HG03025 (cell line): ENCODE data around the gene VPS13D.
"Not testable (repeated sequence)": the region's sequence is repeated elsewhere in the genome, so short reads cannot be mapped to it uniquely, and the experiment has no call there.

Source experiments
- ATAC-seq: cut with Tn5 transposase; IDR thresholded peaks from one replicate; pipeline ENCODE4 v1.9.1; 2021; ENCODE audit warnings: mild to moderate bottlenecking, moderate library complexity; ENCODE audit not compliant: unreplicated experiment, low FRiP score

The VPS13D gene

DNA sequence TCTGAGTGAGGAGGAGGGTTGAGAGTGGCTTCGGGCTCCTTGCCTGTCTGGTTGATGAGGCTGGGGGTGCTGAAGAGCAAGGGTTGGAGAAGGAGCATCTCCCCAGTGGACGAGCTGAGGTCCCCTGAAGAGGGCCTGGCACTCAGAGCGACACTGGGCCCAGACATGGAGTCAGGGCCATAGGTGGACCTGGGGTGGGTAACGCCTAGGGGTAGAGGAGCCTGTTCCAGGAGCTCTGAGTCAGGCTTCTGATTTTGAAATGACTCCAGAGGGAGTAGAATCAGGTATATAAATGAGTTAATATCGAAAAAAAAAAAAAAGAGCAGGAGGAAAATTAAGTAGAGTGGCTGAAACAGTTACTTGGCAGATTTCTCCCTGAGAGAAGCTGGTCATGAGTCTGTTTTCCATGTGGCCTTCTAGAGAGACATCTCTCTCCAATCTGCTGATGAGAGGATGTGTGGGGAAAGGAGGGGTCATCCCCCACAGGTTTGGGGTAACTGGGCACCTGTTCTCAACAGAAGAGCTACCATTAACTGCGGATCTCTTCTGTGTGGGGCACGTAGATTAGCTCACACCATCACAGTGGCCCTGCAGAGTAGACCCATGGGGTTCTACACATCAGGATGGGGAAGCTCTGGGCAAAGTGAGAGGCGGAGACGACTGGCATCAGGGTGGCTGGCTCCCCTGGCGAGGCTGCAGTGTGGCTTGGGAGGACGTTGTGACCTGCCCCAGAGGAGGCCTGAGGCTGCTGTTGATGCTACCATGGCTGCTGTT is 272.7 kb downstream of the VPS13D start:
- ATAC-seq = no peak

DNA sequence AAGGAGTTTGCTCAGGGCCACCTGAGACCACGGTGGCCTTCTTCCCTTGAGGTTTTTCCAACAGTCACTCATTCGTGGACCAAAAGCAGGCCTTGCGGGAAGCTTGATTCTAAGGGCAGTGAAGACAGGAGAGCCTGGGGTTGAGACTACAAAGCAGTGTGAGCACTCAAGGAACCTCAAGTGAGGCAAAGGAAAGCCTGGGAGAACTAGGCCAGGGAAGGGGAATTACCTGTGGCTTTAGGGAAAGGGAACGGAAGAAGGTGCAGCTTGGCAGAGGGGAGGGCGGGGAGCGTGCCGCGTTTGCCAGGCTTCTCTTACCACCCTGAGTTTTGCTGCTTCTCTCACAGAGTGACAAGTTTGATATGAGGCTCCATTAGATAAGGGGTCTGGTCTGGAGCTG is 273.9 kb downstream of the VPS13D start:
- ATAC-seq = no peak

DNA sequence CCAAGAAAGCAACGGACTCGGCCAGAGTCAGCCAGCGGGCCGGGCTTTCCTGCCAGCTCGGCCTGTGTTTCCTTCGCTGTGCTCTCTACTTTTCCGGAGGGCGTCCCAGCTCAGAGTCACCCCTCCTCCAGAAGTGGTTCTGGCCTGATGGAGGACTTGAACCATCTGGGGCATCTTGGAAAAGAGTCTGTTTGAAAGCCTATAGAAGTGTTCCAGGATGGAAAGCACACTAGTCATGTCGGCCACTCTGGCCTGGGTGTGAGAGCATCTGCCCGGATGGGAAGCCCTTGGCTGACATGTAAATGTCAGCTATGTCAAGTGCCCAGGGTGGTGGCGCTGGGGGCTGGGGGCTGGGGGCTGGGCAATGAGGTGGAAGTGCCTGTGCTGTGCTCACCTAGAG is 274.8 kb downstream of the VPS13D start:
- ATAC-seq = no peak

DNA sequence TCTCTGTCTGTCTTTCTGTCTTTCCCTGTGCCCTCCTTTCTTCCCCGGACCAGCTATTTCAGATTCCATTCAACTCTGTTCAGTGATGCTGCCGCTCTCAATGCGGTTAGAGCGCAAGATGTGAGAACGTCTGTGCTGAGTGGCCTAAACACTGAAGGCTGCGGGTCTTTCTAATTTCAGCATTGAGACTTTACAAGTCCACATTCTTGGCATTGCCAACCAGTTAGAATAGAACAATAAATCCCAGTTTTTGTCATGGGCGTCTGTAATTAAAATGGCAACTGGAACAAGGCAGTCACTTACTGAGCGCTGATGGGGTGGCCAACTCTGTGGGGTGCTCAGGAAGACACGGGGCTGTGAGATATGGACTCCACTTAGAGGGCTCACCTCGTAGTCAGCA is 275.4 kb downstream of the VPS13D start:
- ATAC-seq = no peak

DNA sequence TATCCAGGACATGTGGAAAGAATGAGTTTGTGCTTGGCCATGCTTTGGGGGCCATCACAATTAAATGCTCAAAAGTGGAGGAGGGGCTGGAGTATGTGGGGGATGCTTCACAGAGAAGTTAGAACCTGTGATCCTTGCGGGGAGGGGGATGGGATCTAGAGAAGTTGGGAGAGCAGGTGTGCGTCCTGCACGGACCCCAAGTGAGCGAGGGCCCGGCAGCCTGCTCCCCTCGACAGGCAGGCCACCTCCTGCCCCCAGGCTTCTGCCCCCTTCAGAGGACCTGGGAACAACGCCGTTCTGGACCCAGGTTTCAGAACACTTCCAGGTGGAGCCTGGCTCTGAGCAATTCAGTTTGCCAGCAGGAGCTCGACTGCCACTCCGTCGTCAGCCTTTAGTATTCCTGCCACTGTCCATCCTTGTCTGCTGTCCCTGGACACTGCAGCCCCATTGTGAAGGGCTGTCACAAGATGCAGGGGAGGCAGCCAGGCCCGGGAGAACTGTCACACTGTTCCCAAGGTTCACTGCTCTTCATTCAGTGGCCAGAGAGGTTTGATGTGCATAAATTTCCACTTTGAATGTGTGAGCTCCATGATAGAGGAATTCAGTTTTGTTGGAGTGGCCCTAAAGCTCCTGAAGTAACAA is 275.9 kb downstream of the VPS13D start:
- ATAC-seq = no peak

DNA sequence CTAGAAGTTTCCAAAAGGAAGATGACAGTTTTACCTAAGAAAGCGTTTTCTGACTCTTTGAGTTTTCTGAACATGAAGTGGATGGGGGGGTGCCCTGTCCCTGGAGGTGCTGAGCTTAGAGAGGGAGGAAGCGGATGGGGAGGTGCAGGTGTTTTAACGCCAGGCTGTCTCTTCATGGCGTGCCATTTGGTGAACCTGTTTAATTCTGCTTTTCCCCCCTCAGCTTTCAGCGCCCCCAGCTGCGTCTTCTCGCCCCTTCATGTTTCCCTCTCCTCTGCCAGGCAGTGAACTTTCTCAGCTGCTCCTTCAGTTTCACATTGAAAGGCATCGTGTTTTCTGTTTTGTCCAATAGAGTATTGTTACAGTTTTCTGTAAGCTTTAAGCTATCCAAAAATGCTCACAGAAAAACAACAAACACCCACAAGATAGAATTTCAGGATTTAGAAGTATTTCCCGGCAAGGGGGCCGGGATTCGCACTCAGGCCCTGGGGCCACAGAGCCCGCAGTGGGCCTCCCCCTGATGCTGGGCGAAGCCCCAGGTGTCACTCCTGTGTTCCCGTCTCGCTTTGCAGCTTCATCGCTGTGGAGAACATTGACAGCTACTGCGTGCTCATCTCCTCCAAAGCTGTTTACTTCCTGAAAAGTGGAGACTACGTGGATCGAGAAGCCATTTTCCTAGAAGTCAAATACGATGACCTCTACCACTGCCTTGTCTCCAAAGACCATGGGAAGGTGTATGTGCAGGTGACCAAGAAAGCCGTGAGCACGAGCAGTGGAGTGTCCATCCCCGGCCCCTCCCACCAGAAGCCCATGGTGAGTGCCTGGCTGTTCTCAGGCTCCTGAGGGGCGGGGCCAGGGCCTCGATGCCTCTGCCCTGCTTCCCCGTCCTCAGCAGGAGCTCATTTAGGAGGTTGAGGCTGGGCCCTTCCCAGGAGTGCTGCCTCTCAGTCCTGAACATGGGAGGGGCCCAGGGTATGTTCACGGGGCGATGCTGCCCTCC is 276.8 kb downstream of the VPS13D start:
- ATAC-seq = no peak

DNA sequence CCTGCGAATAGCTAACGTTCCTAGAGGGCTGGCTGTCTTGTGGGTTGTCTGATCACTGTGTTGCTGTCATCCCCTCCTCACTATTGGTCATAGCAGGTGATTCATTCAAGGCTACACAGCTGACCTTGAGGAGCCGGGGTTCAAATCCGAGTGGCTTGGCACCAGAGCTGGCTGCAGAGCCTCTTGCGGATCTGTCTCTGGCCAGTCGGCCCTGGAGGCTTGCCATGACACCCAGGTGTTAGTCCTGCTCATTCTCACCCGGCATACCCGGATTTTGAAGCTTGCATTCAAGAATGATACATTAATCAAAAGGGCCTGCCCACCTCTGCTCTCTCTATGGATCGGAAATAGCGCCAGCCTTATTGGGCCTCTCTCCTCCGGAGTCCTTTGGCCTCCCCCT is 277.8 kb downstream of the VPS13D start:
- no peak for ATAC-seq

DNA sequence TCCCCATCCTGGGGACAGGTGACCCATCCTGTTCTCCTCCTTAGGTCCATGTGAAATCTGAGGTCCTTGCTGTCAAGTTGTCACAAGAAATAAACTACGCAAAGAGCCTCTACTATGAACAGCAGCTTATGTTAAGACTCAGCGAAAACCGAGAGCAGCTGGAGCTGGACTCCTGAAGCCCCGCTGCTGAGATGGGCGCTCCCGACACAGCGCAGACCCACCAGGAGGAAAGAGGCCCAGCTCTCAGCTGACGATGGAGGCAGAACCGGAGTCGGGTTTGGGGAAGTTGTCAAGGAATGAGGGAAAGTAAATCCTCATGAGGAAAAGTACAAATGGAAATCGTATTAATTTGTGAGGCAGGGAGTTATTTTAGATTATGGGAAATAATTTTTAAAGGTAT is 279.0 kb downstream of the VPS13D start:
- ATAC-seq = no peak

DNA sequence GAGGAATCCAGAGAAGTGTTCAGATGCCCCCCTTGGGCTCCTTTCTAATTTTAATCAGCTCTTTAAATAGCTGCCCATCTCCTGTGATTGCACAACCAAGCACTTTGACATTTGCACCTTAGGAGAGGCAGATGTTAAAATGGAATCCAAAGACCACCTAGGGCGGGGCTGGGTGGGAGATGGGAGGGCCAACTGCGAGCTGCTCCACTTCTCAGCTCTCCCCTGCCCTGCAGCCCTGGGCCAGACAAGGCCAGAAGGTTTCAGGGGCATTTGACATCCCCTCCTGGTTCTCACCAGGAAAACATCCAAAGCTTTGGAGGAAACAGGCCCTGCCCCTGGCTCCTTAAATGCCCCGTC is 281.3 kb downstream of the VPS13D start:
- no peak for ATAC-seq

DNA sequence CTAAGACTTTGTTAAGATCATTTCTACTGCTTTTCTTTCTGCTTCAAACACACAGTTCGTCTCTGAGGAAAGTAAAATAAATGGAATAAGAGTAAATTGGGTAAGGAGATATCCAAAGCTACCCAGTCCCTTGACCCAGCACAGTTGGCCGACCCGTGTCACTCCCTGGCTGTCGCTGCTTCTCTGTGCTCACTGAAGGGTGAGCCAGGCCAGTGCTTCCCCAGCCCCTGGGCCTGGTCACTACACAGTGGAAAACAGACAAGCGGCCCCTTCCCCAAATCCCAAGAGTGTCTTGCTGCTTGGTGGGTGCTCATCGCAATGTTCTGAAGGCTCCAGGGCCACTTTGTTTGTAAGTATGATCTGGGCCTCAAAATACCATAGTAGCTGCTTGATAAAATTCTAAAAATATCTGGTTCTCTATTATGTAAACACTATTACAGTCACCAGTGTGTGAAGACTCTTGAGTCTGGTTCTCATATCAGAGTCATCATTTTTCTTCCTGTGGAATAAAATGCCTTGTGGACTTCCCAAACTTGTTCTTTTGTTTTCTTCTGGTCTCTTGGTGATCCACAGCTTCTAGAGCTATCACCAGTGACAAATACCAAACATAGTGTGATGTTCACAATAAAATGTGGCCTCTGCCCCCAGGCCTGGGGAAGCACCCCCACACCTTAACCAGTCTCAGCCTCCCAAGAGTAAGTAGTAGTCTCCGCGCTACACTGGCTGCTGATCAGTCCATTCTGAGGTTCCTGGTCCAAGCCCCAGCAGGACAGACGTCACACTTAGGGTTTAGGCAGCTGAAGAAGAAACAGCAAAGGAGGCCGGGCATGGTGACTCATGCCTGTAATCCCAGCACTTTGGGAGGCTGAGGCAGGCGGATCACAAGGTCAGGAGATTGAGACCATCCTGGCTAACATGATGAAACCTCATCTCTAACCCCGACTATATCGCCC is 282.0 kb downstream of the VPS13D start:
- no peak for ATAC-seq

DNA sequence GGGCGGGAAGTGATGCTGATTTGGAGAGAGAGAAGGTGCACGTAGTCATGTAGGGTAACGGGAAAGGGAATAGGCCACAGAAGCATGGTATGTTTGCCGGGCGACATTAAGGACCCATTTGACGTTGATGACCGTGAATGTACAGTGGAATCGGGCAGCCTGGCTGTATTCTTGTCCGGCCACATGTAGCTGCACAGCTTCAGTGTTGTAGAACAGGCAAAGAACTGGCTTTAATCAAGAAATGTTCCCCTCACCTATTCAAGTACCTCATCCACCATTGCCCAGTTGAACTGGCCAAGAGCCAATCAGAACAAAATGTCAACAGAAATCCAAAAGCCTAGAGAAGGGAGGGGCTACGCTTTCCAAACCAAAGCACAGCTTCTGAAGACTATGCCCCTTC is 283.4 kb downstream of the VPS13D start:
- no peak for ATAC-seq

DNA sequence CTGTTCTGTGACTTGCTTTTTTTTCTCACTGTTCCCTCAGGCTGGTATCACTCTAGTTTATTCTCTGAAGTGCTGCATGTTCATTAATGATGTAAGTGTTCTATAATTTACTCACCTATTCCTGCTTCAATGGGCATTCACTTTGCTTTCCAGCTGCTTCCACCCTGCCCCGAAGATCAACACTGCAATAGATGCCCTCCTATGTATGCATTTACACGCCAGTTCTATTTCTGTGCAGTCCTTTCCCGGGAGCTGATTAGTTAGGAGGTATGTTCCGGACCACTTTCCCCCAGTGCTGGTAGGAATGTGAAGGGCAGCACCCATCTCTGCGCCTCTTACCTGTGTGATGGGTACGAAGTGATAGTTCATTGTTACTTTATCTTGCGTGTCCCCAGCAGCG is 284.8 kb downstream of the VPS13D start:
- ATAC-seq = no peak

DNA sequence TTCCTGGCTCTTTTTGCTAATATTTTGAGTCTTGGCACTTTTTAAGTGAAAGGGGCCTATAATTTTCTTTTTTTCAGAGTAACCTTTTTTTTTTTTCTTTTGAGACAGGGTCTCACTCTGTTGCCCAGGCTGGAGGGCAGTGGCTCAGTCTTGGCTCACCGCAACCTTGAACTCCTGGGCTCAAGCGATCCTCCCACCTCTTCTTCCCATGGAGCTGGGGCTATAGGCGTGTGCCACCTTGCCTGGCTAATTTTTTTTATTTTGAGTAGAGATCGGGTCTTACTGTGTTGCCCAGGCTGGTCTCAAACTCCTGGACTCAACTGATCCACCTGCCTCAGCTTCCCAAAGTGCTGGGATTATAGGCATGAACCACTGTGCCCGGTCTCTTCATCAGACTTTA is 285.4 kb downstream of the VPS13D start:
- ATAC-seq = no peak

DNA sequence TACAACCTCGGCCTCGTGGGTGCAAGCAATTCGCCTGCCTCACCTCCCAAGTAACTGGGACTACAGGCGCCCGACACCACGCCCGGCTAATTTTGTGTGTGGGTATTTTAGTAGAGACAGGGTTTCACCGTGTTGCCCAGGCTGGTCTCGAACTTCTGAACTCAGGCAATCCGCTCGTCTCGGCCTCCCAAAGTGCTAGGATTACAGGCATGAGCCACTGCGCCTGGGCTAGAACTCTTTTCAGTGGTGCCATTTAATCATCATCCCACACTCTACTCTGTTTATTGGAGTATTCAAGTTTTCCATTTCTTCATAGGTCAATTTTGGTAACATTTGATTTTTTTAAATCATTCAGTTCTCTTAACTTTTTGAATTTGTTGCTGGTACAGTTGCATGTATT is 286.9 kb downstream of the VPS13D start:
- no peak for ATAC-seq

DNA sequence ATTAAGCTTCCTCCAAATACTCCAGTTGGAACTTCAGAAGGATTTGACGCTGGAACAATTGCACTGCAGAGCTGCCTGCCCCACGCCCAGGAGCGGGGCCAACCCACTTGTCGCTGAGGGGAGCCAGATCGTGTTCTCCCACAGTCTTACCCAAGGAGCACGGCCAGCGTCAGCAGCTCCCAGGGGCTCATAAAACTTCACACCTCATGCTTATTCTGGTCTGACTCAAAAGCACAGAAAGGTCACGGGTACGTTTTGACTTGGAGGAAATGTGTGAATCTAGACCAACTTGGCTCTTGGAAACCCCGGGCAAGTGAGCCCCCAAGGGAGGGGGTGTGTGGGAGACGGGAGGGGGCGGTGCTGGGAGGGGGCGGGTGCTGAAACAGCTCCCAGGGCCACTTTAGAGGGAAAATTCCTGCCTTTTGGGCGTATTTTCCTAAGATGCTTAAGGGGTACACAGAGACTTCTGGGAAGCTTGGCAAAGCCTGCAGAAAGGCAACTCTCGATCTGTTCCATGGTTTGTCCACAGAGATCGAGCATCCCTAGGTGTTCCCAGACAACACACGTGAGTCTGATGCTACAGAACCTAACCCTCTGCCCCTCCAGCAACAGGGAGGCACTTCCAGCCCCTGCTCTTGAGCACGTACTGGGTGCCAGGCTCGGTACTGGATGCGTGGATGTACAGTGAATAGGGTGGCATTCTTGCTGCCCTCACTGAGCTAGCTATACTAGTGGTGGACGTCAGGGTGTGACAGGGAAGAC is 289.3 kb downstream of the VPS13D start:
- no peak for ATAC-seq

DNA sequence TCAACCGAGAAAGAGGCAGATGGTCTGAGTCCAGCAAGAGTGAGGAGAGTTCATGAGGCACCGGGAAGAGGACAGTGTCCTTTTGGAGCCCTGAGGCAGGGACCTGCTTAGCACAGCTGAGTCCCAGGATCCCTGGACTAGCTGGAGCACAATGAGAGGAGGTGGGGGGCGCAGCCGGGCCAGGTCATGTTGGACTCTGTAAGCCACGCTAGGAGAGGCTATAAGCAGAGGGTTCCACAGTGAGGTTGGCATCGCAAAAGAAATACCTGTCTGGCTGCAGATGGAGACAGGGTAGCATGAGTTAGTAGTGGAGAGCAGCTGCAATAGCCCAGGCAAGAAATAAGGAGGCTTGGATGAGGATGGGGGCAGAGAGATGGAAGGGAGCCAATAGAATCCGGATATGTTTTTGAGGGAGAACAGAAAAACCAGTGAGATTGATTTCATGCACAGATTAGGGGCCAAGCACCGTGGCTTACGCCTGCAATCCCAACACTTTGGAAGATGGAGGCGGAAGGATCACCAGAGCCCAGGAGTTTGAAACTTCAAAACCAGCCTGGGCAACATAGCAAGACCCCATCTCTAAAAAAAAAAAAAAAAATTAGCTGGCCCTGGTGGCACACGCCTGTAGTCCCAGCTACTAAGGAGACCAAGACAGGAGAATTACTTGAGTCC is 290.0 kb downstream of the VPS13D start:
- no peak for ATAC-seq

DNA sequence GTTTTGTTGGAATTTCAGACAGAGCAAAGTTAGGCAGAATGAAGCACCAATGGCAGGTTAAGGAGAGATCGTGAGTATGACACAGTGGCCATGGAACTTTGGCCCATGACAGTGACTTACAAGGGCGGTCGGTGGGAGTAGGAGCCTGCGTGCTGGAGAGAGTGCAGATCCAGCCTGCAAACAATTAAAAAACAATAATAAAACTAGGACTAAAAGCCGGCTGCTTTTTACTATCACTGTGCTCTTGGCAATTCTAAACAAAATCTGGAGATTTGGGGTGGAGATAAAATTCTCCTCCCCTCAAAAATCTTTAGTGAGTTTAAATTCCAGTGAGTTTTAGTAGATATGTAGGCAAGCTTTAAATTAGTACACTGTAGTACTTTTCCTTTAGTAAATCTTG is 291.3 kb downstream of the VPS13D start:
- no peak for ATAC-seq

DNA sequence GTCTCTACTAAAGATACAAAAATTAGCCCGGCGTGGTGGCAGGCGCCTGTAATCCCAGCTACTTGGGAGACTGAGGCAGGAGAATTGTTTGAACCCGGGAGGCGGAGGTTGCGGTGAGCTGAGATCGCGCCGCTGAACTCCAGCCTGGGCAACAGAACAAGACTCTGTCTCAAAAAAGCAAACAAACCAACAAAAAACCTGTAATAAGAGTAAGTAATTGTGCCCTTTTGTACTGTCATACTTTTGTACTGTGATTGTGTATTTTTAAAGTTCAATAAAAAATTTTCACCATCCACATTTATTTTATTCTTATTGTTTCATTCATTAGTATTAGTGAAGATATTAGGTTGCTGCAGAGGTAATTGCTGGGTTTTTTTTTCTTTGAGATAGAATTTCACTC is 292.9 kb downstream of the VPS13D start:
- ATAC-seq = not testable (repeated sequence)

DNA sequence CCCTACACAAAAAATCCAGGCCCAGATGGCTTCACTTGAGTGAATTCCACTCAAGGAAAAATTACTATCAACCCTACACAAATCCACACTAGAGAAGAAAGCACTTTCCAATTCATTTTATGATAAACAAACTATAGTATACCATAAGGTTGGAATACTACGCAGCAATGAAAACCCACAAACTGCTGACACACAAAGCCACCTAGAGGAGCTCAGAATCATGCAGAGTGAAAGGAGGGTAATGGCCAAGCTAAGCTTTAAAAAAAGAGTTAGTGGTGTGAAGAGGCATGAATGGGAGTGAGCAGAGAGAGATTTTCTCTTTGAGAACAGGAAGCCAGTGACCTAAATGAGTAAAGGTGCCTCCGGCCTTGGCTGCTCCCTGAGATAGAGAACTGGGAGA is 294.4 kb downstream of the VPS13D start:
- ATAC-seq = no peak
